ENCODE measurements around the gene CBX8.

Gene CBX8

DNA sequence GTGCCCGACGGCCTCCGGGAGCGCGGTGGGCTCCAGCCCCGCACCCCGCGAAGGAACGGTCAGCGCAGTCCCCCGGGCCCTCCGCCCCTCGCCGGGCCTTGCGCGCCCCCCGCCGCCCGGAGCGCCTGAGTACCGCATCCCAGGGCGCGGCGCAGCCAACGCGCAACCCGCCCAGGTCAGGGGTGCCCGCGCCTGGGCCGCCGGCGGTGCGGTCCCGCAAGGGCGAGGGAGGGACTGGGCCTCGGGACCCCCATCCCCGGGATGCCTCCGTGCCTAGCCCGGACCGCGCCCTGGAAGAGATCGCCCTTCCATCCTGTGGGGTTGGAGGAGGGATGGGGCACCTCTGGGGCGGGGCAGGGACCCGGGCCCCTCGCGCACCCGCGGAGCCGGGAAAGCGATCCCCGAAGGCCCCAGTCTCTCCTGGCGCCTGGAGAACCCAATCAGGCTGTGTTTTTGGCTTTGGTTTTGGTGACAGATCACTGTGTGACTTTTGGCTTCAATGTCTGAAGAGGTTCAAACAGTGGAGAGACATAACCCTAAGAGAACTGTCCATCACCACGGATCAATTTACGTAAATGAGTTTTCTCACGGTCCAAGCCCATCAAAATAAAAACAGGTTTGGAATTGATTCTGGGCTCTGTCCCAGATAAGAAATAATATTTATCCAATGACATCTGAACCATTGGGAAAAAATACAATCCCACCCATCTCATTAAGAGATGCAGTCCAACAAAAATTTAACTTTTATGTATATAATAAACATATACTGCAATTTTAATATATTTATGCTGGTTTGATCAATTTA is 48.4 kb downstream of the CBX8 start:
- no peak for DNase-seq

DNA sequence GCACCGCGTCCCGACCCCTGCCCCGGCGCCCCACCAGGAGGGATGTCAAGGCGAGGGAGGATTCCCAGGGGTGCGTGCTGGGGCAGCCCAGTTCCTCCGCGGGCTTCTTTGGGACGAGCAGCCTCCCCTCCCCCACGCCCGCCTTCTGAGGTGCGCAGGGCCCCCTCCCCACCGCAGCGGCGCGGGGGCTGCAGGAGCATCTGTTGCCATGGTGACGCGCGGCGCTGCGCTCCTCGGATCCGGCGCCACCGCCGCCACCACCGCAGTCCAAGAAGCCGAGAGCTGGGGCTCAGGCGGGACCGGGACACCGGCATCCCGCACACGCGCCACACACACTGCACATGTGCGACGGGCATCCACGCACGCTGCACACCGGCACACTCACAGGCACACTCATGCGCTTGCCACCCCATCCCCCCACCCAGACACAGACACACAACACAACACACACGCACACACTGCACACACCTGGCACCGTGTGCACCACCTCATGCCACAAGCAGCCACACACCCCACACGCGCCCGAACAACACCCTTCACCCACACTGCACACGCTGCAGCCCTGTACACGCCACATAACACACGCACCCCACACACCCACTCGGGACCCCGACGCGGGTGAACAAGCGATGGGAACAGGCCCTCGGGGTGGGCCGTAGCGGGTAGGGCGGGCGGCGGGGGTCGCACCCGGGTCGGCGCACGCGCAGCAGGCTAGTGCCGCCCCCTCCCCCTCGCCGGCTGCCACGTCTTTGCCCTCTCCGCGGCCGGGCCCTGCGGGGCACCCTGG is 49.2 kb downstream of the CBX8 start:
- DNase-seq = no peak

DNA sequence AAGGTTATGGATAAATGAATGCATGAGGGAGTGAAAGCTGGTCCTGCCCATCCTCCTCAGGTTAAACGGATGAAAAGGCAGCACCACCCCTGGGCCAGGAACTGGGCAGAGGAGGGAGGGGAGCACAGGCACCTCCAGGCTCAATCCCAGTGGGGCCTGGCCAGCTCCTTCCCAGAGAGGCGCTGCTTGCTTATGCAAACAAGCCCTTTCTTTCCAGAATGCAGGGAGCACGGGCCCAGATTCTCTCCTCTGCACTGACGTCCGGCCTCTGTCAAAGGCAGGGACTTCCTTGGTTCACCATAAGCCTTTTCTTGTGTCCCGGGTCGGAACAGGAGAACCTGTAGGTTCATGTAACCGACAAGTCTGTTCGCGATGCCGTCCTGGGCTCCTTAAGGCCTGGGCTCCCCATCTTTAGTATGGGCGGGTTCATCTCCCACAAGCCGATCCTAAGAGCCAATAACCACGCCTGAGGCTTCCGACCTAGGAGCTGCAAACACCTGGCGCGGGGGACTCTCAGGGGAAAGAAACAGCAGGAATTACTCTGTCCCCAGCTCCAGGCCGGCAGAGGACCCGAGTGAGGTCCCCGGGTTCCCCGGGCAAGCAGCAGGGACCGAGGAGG is 49.9 kb downstream of the CBX8 start:
- DNase-seq = no peak

DNA sequence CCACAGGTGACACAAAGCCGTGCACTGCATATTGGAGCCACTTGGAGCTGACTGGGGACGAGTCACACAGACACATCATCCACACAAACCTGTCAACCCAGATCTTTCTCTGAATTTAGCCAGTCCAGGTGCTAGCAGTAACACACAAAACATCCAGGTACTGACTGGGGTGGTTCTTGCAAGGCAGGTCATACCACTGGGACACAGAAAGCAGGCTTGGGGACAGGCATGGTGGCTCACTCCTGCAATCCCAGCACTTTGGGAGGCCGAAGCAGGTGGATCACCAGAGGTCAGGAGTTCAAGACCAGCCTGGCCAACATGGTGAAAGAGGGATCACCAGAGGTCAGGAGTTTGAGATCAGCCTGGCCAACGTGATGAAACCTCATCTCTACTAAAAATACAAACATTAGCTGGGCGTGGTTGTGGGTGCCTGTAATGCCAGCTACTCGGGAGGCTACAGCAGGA is 51.2 kb downstream of the CBX8 start:
- DNase-seq = no peak

DNA sequence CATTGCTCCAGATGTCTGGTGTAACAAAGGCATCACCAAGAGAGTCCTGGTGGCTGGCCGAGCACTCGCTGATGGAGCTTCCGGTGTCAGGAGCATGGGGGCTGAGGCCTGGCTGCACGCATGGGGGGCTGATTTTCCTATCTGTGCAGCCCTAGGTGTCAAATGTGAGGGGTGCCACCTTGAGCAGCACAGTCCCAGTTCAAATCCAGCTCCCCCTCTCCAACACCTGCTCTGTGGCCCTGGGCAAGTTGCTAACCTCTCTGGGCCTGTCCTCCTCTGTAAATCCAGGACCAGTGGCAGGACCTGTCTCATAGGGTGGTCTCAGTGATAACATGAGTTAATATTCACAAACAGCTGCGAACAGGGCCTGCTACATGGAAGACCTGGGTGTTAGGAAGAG is 53.3 kb downstream of the CBX8 start:
- no peak for DNase-seq

DNA sequence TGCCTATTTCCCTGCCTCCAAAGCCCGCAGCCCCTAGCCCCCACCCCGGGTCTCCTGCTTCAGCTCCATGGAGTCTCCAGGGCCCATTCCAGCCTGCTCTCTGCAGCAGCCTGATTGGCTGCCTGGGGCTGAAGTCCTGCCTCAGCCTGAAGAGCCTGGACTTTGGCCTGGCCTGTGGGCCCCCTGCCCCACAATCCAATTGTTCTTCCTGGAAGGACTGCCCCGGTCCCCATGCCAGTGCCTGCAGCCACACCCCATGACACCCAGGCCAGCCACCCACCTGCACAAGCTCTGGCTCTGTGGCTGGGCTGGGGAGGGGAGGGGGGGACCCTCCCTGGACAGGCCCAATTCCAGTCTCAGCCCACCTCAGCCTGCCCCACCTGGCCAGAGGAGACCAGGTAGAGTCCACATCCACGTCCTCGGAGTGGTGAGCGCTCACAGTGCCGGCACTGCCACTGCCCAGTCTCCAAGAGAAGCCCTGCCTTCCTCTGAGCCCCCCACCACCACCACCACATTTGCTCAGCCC is 53.9 kb downstream of the CBX8 start:
- no peak for DNase-seq

DNA sequence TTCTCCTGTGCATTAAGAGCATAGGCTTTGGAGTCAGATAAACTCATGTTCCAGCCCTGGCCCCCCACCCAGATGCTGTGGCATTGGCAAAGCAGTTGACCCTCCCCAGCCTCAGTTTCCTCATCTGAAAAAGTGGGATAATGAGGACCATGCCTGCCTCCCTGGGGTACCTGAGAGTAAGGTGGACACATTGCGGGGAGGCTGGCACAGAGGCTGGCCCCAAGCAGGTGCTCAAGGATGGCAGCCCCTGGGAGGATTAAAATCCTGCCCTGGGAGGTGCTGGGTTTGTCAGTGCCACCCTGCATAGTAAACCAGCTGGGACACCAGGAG is 54.3 kb downstream of the CBX8 start:
- DNase-seq = no peak
